ENCODE data around the gene UST.
"Not testable (repeated sequence)": the region's sequence is repeated elsewhere in the genome, so short reads cannot be mapped to it uniquely, and the experiment has no call there.

Gene UST

DNA sequence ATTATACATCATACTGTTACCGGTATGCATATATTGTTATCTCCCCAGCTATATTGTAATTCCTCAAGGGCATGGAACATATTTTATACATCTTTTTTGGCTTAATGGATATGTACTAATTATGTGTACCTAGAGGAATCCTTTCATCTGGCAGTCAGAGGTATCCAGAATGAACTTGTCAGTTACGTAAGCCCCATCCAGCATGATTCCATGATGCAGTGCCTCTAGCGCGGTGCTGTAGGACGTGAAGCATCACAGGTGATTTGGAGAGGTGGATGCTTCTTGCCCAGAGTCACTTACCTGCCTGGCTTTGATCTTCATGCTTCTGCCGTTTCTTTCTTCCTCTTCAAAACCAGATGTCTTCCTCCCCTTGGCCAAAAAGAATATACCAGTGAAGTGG is 159.1 kb downstream of the UST start:
- no peaks in the 10 kb centered on the region for H3K36me3 ChIP-seq (ENCODE audit: control insufficient read depth in 1 of 2, insufficient read depth in 2 of 2, low read length in 2 of 2)
- no peak overlapping the region for H3K9ac ChIP-seq (ENCODE audit: low read depth in 1 of 2, low read length in 2 of 2)
- H3K4me1 ChIP-seq (ENCODE audit: control insufficient read depth in 1 of 2, insufficient read depth in 2 of 2, low read length in 2 of 2) = no peaks in the 10 kb centered on the region
- H3K9me3 ChIP-seq (ENCODE audit: control insufficient read depth in 1 of 2, low read length in 2 of 2) = no peaks in the 10 kb centered on the region
- no peak overlapping the region for H3K4me3 ChIP-seq (ENCODE audit: low read depth in 1 of 2, low read length in 2 of 2)
- H3K27me3 ChIP-seq (ENCODE audit: control insufficient read depth in 1 of 2, insufficient read depth in 2 of 2, low read length in 2 of 2) = no peaks in the 10 kb centered on the region
- no peak overlapping the region for H3K27ac ChIP-seq (ENCODE audit: low read depth, low read length)

DNA sequence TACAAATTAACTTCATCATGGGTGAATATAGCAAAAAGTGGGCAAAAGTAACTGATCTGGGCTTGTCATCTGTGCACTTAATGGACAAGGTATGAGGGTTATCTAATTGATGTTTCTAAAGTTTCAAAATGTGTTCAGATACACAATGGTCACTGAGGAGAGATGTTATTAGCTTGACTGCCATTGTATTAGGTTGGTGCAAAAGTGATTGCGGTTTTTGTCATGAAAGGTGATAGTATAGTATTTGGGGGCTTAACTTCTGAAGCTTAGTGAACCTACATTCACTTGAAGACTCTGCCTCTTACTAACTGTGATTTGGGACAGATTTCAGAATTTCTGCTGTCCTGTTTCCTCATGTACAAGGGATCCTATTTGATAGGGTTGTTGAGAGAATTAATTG is 159.6 kb downstream of the UST start:
- Histone ChIP-seq H3K9me3 (ENCODE audit: control insufficient read depth in 1 of 2, low read length in 2 of 2) (no peaks in the 10 kb centered on the region), H3K27me3 (ENCODE audit: control insufficient read depth in 1 of 2, insufficient read depth in 2 of 2, low read length in 2 of 2) (no peaks in the 10 kb centered on the region), H3K4me1 (ENCODE audit: control insufficient read depth in 1 of 2, insufficient read depth in 2 of 2, low read length in 2 of 2) (no peaks in the 10 kb centered on the region), H3K4me3 (ENCODE audit: low read depth in 1 of 2, low read length in 2 of 2) (no peak overlapping the region), H3K36me3 (ENCODE audit: control insufficient read depth in 1 of 2, insufficient read depth in 2 of 2, low read length in 2 of 2) (no peaks in the 10 kb centered on the region), H3K9ac (ENCODE audit: low read depth in 1 of 2, low read length in 2 of 2) (no peak overlapping the region), H3K27ac (ENCODE audit: low read depth, low read length) (no peak overlapping the region)

DNA sequence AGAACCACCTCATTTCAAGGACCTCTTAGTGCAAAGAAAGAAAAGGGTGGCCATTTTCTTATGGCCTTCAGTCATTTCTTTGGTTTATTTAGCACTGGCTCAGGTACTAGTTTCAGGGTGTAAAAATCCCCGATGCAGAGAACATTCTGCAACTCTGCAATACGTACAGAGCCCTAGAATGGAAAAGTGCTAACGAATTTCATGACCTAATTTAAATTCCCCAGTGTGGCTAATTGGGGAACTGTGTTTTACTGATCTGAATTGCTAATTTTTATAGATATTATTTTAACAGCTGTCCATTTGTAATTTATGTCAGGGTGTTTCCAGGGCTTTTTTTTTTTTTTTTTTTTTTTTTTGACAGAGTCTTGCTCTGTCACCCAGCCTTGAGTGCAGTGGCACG is 160.7 kb downstream of the UST start:
- H3K36me3 ChIP-seq (ENCODE audit: control insufficient read depth in 1 of 2, insufficient read depth in 2 of 2, low read length in 2 of 2) = no peaks in the 10 kb centered on the region
- H3K27me3 ChIP-seq (ENCODE audit: control insufficient read depth in 1 of 2, insufficient read depth in 2 of 2, low read length in 2 of 2) = no peaks in the 10 kb centered on the region
- no peaks in the 10 kb centered on the region for H3K4me1 ChIP-seq (ENCODE audit: control insufficient read depth in 1 of 2, insufficient read depth in 2 of 2, low read length in 2 of 2)
- no peaks in the 10 kb centered on the region for H3K9me3 ChIP-seq (ENCODE audit: control insufficient read depth in 1 of 2, low read length in 2 of 2)
- H3K9ac ChIP-seq (ENCODE audit: low read depth in 1 of 2, low read length in 2 of 2) = no peak overlapping the region
- no peak overlapping the region for H3K4me3 ChIP-seq (ENCODE audit: low read depth in 1 of 2, low read length in 2 of 2)
- no peak overlapping the region for H3K27ac ChIP-seq (ENCODE audit: low read depth, low read length)

DNA sequence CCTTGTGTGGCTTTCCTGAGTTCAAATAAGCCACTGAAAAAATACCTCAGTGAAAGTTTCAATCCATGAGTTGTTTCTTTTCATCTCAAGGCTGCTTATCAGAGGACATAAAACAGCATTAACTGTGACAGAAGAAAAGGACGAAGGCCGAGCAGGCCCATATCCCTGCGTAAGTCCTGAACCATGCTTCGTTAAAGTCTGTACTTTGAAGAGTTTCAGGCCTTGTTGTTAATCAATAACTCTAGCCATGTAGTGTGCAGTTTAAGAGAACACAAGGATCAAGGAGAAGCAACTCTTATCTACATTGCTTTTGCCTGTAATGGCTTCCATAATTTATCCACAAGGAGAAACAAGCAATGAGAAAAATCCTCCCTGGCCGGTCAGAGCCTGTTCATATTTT is 165.4 kb downstream of the UST start:
- H3K9ac ChIP-seq (ENCODE audit: low read depth in 1 of 2, low read length in 2 of 2) = no peak overlapping the region
- H3K36me3 ChIP-seq (ENCODE audit: control insufficient read depth in 1 of 2, insufficient read depth in 2 of 2, low read length in 2 of 2) = no peaks in the 10 kb centered on the region
- no peak overlapping the region for H3K27ac ChIP-seq (ENCODE audit: low read depth, low read length)
- no peaks in the 10 kb centered on the region for H3K27me3 ChIP-seq (ENCODE audit: control insufficient read depth in 1 of 2, insufficient read depth in 2 of 2, low read length in 2 of 2)
- no peaks in the 10 kb centered on the region for H3K4me1 ChIP-seq (ENCODE audit: control insufficient read depth in 1 of 2, insufficient read depth in 2 of 2, low read length in 2 of 2)
- no peak overlapping the region for H3K4me3 ChIP-seq (ENCODE audit: low read depth in 1 of 2, low read length in 2 of 2)
- H3K9me3 ChIP-seq (ENCODE audit: control insufficient read depth in 1 of 2, low read length in 2 of 2) = peaks cover 0 to 4% of the 10 kb centered on the region in 2 donors

GRCh38 chr6:148915810-148916209 is 169.0 kb downstream of the UST start:
- no peak overlapping the region for H3K27ac ChIP-seq (ENCODE audit: low read depth, low read length)

DNA sequence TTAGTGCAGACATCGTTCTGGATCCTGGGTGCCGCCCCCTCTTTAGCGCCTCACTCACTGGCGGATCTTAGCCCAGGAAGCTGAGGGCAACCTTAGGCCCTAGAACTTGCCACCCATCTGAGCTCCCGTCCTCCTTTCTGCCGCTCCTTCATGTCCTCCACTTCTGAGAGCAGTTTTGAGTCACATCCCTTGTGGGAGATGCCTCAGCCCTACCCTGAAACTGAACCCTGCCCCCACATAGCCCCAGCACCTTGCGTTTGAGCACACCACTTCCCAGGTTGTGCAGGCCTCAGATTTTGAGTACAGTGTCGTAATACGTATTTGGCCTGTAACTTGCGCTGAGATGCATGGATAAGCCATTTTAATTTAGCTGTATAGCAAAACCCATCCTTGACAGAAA is 169.7 kb downstream of the UST start:
- H3K4me3 ChIP-seq (ENCODE audit: low read depth in 1 of 2, low read length in 2 of 2); H3K4me1 ChIP-seq (ENCODE audit: control insufficient read depth in 1 of 2, insufficient read depth in 2 of 2, low read length in 2 of 2); H3K27me3 ChIP-seq (ENCODE audit: control insufficient read depth in 1 of 2, insufficient read depth in 2 of 2, low read length in 2 of 2); H3K9ac ChIP-seq (ENCODE audit: low read depth in 1 of 2, low read length in 2 of 2); H3K36me3 ChIP-seq (ENCODE audit: control insufficient read depth in 1 of 2, insufficient read depth in 2 of 2, low read length in 2 of 2); H3K9me3 ChIP-seq (ENCODE audit: control insufficient read depth in 1 of 2, low read length in 2 of 2); H3K27ac ChIP-seq (ENCODE audit: low read depth, low read length): not testable (repeated sequence)

More at GRCh38 chr6:148915810-148916209, 169.0 kb downstream of the UST start:
- Histone ChIP-seq H3K9me3 (ENCODE audit: control insufficient read depth in 1 of 2, low read length in 2 of 2) (peaks cover 0 to 7% of the 10 kb centered on the region in 2 donors), H3K27me3 (ENCODE audit: control insufficient read depth in 1 of 2, insufficient read depth in 2 of 2, low read length in 2 of 2) (no peaks in the 10 kb centered on the region), H3K4me1 (ENCODE audit: control insufficient read depth in 1 of 2, insufficient read depth in 2 of 2, low read length in 2 of 2) (no peaks in the 10 kb centered on the region), H3K36me3 (ENCODE audit: control insufficient read depth in 1 of 2, insufficient read depth in 2 of 2, low read length in 2 of 2) (no peaks in the 10 kb centered on the region), H3K4me3 (ENCODE audit: low read depth in 1 of 2, low read length in 2 of 2) (no peak overlapping the region), H3K9ac (ENCODE audit: low read depth in 1 of 2, low read length in 2 of 2) (no peak overlapping the region)

DNA sequence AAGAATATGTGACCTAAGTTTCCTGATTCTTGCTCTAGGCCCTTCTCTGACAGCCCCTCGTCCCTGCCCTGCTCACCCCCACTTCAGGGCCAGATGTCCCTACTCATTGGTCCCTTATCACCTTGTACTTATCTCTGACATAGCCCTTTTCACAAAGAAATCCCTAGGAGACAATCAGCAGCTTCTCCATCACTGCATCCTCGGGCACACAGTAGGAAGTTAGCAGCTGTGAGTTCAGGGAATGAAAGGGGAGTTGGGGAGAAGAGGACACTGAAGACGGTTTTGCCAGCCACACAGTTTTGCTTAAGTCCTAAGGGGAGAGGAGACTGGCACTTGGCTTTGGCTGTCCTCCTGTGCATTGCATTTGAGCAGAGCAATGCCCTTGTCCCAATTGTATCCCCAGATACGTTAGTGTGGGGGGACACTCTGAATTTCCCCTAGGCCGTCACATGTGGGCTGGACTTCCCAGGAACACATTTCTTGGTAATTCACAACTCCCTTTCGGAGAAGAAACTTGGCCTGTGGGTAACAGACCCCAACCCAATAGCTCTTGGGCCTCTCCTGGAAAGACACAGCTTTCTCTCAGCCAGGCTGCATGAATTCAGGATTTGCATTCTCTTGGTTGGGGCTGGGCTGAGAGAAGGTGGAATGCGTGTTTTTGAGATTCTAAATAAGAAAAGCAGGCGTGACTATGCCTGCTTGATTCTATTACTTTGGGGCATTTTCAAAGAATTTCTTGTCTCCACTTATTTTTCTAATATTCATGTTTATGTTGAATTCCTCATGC is 177.6 kb downstream of the UST start:
- H3K9me3 ChIP-seq (ENCODE audit: control insufficient read depth in 1 of 2, low read length in 2 of 2) = no peaks in the 10 kb centered on the region
- H3K36me3 ChIP-seq (ENCODE audit: control insufficient read depth in 1 of 2, insufficient read depth in 2 of 2, low read length in 2 of 2) = no peaks in the 10 kb centered on the region
- no peak overlapping the region for H3K27ac ChIP-seq (ENCODE audit: low read depth, low read length)
- H3K9ac ChIP-seq (ENCODE audit: low read depth in 1 of 2, low read length in 2 of 2) = no peak overlapping the region
- H3K4me1 ChIP-seq (ENCODE audit: control insufficient read depth in 1 of 2, insufficient read depth in 2 of 2, low read length in 2 of 2) = no peaks in the 10 kb centered on the region
- H3K27me3 ChIP-seq (ENCODE audit: control insufficient read depth in 1 of 2, insufficient read depth in 2 of 2, low read length in 2 of 2) = no peaks in the 10 kb centered on the region
- no peak overlapping the region for H3K4me3 ChIP-seq (ENCODE audit: low read depth in 1 of 2, low read length in 2 of 2)

GRCh38 chr6:148925701-148926100 is 178.9 kb downstream of the UST start:
- Histone ChIP-seq H3K9ac (ENCODE audit: low read depth in 1 of 2, low read length in 2 of 2) (no peak overlapping the region), H3K4me3 (ENCODE audit: low read depth in 1 of 2, low read length in 2 of 2) (no peak overlapping the region), H3K9me3 (ENCODE audit: control insufficient read depth in 1 of 2, low read length in 2 of 2) (no peaks in the 10 kb centered on the region), H3K27ac (ENCODE audit: low read depth, low read length) (no peak overlapping the region), H3K36me3 (ENCODE audit: control insufficient read depth in 1 of 2, insufficient read depth in 2 of 2, low read length in 2 of 2) (no peaks in the 10 kb centered on the region), H3K27me3 (ENCODE audit: control insufficient read depth in 1 of 2, insufficient read depth in 2 of 2, low read length in 2 of 2) (no peaks in the 10 kb centered on the region), H3K4me1 (ENCODE audit: control insufficient read depth in 1 of 2, insufficient read depth in 2 of 2, low read length in 2 of 2) (no peaks in the 10 kb centered on the region)

- H3K9ac ChIP-seq (ENCODE audit: low read depth in 1 of 2, low read length in 2 of 2) = no peak overlapping the region
- no peak overlapping the region for H3K4me3 ChIP-seq (ENCODE audit: low read depth in 1 of 2, low read length in 2 of 2)
- H3K27ac ChIP-seq (ENCODE audit: low read depth, low read length) = no peak overlapping the region
- H3K4me1 ChIP-seq (ENCODE audit: control insufficient read depth in 1 of 2, insufficient read depth in 2 of 2, low read length in 2 of 2) = no peaks in the 10 kb centered on the region
- H3K9me3 ChIP-seq (ENCODE audit: control insufficient read depth in 1 of 2, low read length in 2 of 2) = no peaks in the 10 kb centered on the region
- H3K36me3 ChIP-seq (ENCODE audit: control insufficient read depth in 1 of 2, insufficient read depth in 2 of 2, low read length in 2 of 2) = no peaks in the 10 kb centered on the region
- H3K27me3 ChIP-seq (ENCODE audit: control insufficient read depth in 1 of 2, insufficient read depth in 2 of 2, low read length in 2 of 2) = no peaks in the 10 kb centered on the region
Measured at GRCh38 chr6:148926478-148926877, 179.6 kb downstream of the UST start.

GRCh38 chr6:148927586-148927985 is 180.8 kb downstream of the UST start:
- Histone ChIP-seq H3K9ac (ENCODE audit: low read depth in 1 of 2, low read length in 2 of 2) (no peak overlapping the region), H3K36me3 (ENCODE audit: control insufficient read depth in 1 of 2, insufficient read depth in 2 of 2, low read length in 2 of 2) (no peaks in the 10 kb centered on the region), H3K4me1 (ENCODE audit: control insufficient read depth in 1 of 2, insufficient read depth in 2 of 2, low read length in 2 of 2) (no peaks in the 10 kb centered on the region), H3K9me3 (ENCODE audit: control insufficient read depth in 1 of 2, low read length in 2 of 2) (no peaks in the 10 kb centered on the region), H3K27me3 (ENCODE audit: control insufficient read depth in 1 of 2, insufficient read depth in 2 of 2, low read length in 2 of 2) (no peaks in the 10 kb centered on the region), H3K4me3 (ENCODE audit: low read depth in 1 of 2, low read length in 2 of 2) (no peak overlapping the region), H3K27ac (ENCODE audit: low read depth, low read length) (no peak overlapping the region)

Measured in duodenal mucosa (tissue), 2 donors.